BLaER1 treated with 17β-estradiol and CSF1 and Interleukin-3, amounts not matched to agents 10 nM and 100 nM (cell line): ENCODE results near the gene AMOTL2.

Experiments used
- H3K27ac ChIP-seq, 11 experiments: shearing (Covaris generic); formaldehyde crosslinking; 2 replicates each; pipeline ENCODE4 v1.8.1; 2022
- H3K27me3 ChIP-seq, 11 experiments: shearing (Covaris generic); formaldehyde crosslinking; 2 replicates each; pipeline ENCODE4 v1.8.1; 2022
- H3K36me3 ChIP-seq, 11 experiments: shearing (Covaris generic); formaldehyde crosslinking; 2 replicates each; pipeline ENCODE4 v1.8.1; 2022
- H3K4me1 ChIP-seq, 10 experiments: shearing (Covaris generic); formaldehyde crosslinking; 2 replicates each; pipeline ENCODE4 v1.8.1; 2022
- H3K4me2 ChIP-seq, 11 experiments: shearing (Covaris generic); formaldehyde crosslinking; 2 replicates each; pipeline ENCODE4 v1.8.1; 2022
- H3K4me3 ChIP-seq, 10 experiments: shearing (Covaris generic); formaldehyde crosslinking; 2 replicates each; pipeline ENCODE4 v1.8.1; 2022
- H3K9ac ChIP-seq, 11 experiments: shearing (Covaris generic); formaldehyde crosslinking; 2 replicates each; pipeline ENCODE4 v1.8.1; 2022
- H3K9me3 ChIP-seq, 11 experiments: shearing (Covaris generic); formaldehyde crosslinking; replicated peaks in 1 of 11; 2 replicates each; pipeline ENCODE4 v1.8.1; 2022
- H4K20me1 ChIP-seq, 11 experiments: shearing (Covaris generic); formaldehyde crosslinking; 2 replicates each; pipeline ENCODE4 v1.8.1; 2022
- Cebpa-rat ChIP-seq, 11 experiments: shearing (Covaris generic); IDR thresholded peaks; 2 replicates each; pipeline ENCODE4 v1.8.1; 2022

The AMOTL2 gene

DNA sequence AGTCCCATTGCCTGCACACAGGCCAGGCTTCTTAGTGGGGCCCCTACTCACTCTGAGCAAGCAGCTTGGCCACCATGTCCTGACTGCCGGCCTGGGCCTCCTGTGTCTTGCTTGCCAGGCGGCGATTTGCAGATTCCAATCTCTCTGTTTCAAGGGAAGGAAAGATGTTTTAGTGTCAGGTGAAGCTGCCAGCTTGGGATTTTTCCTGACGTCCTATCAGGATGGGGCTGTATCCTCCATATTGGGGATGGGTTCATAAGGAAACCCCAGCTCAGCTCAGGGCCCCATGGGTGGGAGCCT, 8.5 kb downstream of the AMOTL2 start:
- peaks cover 0 to 34% (median 4%) of the 10 kb centered on the region in 11 experiments; a peak in 9 of 22 replicates for H3K27me3 ChIP-seq
- H4K20me1 ChIP-seq = peaks cover 0 to 27% (median 0%) of the 10 kb centered on the region in 11 experiments; a peak in 7 of 22 replicates
- peak overlapping the region in 7 of 11 experiments; percentile 96 to 98 (median 98); a peak in 11 of 22 replicates for H3K4me2 ChIP-seq
- no peak for TF ChIP-seq Cebpa-rat (IDR thresholded peaks at IDR 0.05)
- H3K4me1 ChIP-seq = peaks cover 18 to 56% (median 38%) of the 10 kb centered on the region in 10 experiments
- no peak overlapping the region for H3K4me3 ChIP-seq
- H3K27ac ChIP-seq = no peak overlapping the region
- H3K9me3 ChIP-seq = no peaks in the 10 kb centered on the region
- H3K9ac ChIP-seq = no peak overlapping the region
- H3K36me3 ChIP-seq = no peaks in the 10 kb centered on the region; a peak in 2 of 22 replicates

DNA sequence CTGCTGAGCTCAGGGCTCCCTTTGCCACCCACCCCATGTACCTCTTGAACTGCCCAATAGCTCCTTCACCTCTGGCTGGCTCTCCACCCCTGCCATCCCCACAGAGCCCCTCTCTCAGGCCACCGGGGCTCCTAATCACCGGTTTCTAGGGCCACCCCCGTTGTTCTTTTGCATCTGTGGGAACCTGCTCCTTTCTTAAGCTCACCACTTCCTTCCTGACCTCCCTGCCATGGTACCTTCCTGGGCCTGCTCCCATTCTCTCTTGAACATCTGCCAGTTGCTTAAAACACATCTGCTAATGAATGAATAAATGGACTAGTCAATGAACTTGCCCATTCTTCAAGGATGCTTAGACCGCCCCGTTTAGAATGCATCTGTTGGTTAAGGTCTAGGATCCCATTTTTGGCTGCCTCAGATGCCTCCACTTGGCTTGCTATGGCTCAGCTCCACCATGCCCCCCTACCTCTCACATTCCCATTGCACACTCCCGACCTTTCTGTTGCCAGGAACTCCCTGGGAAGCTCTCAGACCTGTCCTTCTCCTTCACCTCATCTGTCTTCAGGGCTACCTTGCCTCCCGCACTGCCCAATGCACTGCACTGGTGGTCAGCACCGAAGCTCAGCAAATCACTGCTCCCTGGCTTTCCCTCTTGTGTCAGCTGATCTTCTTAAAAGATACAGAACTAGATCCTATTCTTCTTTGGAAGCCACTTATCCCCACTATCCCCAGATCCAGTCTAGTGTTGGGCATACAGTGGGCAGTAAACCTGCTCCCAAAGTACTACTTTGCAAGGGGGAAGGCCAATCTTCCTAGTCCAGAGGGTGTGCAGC, 9.1 kb downstream of the AMOTL2 start:
- Histone ChIP-seq H3K36me3 (no peaks in the 10 kb centered on the region; a peak in 2 of 22 replicates), H3K27me3 (peaks cover 0 to 28% (median 4%) of the 10 kb centered on the region in 11 experiments; a peak in 8 of 22 replicates), H3K4me2 (peak overlapping the region; percentile 95 to 99 (median 98)), H3K4me3 (peak overlapping the region in 1 of 10 experiments; percentile 53; a peak in 2 of 20 replicates), H3K27ac (no peak overlapping the region), H3K4me1 (peaks cover 16 to 50% (median 32%) of the 10 kb centered on the region in 10 experiments), H3K9me3 (no peaks in the 10 kb centered on the region), H3K9ac (no peak overlapping the region; a peak in 1 of 22 replicates), H4K20me1 (peaks cover 0 to 27% (median 0%) of the 10 kb centered on the region in 11 experiments; a peak in 5 of 22 replicates)
- TF ChIP-seq Cebpa-rat (IDR thresholded peaks at IDR 0.05) = no peak

DNA sequence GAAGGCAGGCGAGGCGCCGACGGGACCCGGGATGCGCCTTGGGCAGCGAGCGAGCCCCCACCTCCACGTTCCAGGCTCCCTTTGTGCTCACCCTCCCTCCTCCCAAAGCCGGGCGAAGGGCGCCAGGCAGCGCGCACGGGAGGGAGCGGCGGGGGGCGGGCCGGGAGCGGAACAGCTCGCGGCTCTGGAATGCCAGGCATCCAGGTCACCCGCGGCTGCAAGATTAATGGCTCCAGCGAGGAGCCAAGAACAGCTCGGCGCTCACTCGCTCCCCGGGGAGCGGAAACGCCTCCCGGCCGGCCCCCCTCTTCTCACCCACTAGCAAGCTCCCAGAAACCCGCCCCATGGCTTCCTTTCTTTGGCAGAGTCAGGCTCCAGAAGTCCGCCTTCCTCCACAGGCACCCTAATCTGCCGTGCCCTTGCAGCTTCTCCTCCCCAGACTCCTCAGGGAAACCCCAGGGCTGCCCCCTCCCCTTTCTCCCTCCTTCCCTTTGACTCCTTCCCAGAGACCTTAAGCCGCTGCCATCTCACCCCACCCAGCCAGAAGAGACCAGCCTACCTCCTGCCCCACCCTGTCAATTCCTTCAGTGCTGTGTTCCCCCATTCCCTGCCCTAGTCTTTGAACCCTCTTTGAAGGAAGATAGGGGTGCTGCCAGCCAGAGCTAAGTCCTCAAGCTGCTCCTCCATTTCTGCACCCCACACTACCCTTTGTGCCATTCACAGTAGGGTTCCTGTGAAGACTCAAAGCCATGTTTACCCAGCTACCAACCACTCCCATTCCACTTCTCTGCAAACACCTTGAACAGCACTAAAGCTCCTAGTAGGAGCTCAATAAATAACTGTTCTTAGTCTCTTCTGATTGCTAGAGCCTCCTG, 9.9 kb downstream of the AMOTL2 start:
- H3K9ac ChIP-seq = peak overlapping the region; percentile 34 to 69 (median 57); a peak in 19 of 22 replicates
- no peak for TF ChIP-seq Cebpa-rat (IDR thresholded peaks at IDR 0.05)
- H4K20me1 ChIP-seq = peaks cover 0 to 27% (median 0%) of the 10 kb centered on the region in 11 experiments; a peak in 4 of 22 replicates
- peaks cover 16 to 42% (median 28%) of the 10 kb centered on the region in 10 experiments for H3K4me1 ChIP-seq
- H3K27ac ChIP-seq = peak overlapping the region in 1 of 11 experiments; percentile 20; a peak in 2 of 22 replicates
- H3K4me2 ChIP-seq = peak overlapping the region; percentile 95 to 99 (median 98)
- H3K36me3 ChIP-seq = no peaks in the 10 kb centered on the region; a peak in 3 of 22 replicates
- H3K9me3 ChIP-seq = no peaks in the 10 kb centered on the region
- H3K27me3 ChIP-seq = peaks cover 0 to 21% (median 4%) of the 10 kb centered on the region in 11 experiments; a peak in 8 of 22 replicates
- H3K4me3 ChIP-seq = peak overlapping the region; percentile 48 to 70 (median 58)

DNA sequence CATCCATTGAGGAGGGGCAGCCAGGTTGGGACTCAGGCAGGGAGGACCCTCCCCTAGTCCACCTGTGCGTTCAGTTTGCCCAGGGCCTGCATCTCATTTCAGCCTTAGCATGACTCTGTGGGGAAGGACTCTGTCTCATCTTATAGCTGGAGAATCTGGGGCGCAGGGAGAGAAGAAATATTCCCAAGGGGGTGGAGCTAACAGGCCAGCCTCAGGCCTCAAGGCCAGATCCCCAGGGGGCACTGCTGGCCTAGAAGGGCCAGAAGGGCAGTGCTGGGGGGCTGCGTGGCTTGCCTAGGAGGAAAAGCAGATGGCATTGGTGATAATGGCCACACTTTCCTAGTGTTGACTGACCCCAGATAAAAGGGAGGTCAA, 10.9 kb downstream of the AMOTL2 start:
- H3K4me2 ChIP-seq = peak overlapping the region; percentile 95 to 99 (median 98)
- peaks cover 0 to 20% (median 4%) of the 10 kb centered on the region in 11 experiments; a peak in 8 of 22 replicates for H3K27me3 ChIP-seq
- H3K4me1 ChIP-seq = peaks cover 16 to 33% (median 28%) of the 10 kb centered on the region in 10 experiments
- peak overlapping the region in 8 of 11 experiments; percentile 46 to 69 (median 62); a peak in 8 of 22 replicates for H3K9ac ChIP-seq
- H4K20me1 ChIP-seq = peaks cover 0 to 27% (median 0%) of the 10 kb centered on the region in 11 experiments; a peak in 4 of 22 replicates
- no peaks in the 10 kb centered on the region for H3K9me3 ChIP-seq
- no peaks in the 10 kb centered on the region; a peak in 3 of 22 replicates for H3K36me3 ChIP-seq
- no peak for TF ChIP-seq Cebpa-rat (IDR thresholded peaks at IDR 0.05)
- H3K27ac ChIP-seq = no peak overlapping the region; a peak in 1 of 22 replicates
- H3K4me3 ChIP-seq = peak overlapping the region in 9 of 10 experiments; percentile 50 to 70 (median 58); a peak in 14 of 20 replicates

DNA sequence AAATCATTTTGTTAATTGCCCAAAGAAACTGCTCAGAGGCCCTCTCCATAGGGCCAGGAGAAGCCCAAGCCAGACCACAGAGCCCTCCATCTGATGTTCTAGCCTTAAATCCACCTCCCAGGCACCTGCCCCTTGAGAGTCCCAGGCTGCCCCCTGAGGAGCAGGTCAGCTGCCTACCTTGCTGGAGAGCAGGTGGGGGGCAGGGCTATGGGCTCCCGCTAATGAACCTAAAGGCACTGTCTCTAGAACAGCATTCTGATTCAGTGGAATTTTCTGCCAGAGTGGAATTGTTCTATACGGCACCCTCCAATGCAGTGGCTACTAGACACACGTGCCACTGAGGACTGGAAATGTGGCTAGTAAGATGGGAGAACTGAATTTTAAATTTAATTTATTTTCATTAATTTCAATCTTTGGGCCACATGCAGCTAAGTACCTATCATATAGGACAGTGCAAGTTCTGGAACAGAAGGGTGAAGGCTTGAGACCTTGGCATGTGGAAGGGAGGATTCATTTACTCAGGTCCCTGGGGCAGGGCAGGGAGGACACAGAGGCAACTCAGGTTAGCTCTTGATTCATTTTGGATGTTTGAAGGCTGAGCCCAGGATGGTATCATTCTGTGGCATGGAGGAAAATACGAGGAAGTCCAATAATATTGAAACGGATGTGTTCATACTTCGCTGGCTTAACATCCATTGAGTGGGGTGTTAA, 11.4 kb downstream of the AMOTL2 start:
- Histone ChIP-seq H4K20me1 (peaks cover 0 to 27% (median 0%) of the 10 kb centered on the region in 11 experiments; a peak in 4 of 22 replicates), H3K36me3 (no peaks in the 10 kb centered on the region; a peak in 3 of 22 replicates), H3K4me2 (peak overlapping the region; percentile 95 to 99 (median 98); a peak in 19 of 22 replicates), H3K4me1 (peaks cover 16 to 36% (median 28%) of the 10 kb centered on the region in 10 experiments), H3K9me3 (no peaks in the 10 kb centered on the region), H3K27me3 (peaks cover 0 to 20% (median 4%) of the 10 kb centered on the region in 11 experiments; a peak in 8 of 22 replicates), H3K4me3 (no peak overlapping the region; a peak in 1 of 20 replicates), H3K9ac (no peak overlapping the region), H3K27ac (no peak overlapping the region)
- TF ChIP-seq Cebpa-rat (IDR thresholded peaks at IDR 0.05) = no peak

DNA sequence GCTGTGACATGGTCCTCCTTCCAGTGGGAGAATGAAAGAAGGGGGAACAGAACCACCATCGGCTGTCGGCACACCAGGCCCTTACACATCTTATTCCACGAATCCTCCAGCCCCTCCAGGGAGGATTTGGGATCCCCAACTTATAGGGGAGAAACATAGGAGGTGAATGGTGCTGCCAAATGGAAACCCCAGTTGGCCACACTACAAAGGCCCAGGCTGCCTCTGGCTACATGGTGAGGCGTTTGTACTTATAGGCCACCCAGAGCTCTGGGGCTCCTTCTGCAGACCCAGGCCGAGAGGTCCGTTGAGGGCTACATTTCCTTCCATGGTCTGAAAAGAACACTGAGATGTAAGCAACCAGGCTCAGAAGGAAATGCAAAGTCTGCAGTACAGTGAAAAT, 12.0 kb downstream of the AMOTL2 start:
- TF ChIP-seq Cebpa-rat (IDR thresholded peaks at IDR 0.05) = no peak
- Histone ChIP-seq H3K4me2 (no peak overlapping the region), H3K4me3 (no peak overlapping the region), H3K27ac (no peak overlapping the region), H3K9ac (no peak overlapping the region), H4K20me1 (peaks cover 0 to 22% (median 0%) of the 10 kb centered on the region in 11 experiments; a peak in 4 of 22 replicates), H3K36me3 (no peaks in the 10 kb centered on the region; a peak in 3 of 22 replicates), H3K9me3 (no peaks in the 10 kb centered on the region), H3K27me3 (peaks cover 0 to 20% (median 4%) of the 10 kb centered on the region in 11 experiments; a peak in 8 of 22 replicates), H3K4me1 (peaks cover 16 to 41% (median 28%) of the 10 kb centered on the region in 10 experiments)

DNA sequence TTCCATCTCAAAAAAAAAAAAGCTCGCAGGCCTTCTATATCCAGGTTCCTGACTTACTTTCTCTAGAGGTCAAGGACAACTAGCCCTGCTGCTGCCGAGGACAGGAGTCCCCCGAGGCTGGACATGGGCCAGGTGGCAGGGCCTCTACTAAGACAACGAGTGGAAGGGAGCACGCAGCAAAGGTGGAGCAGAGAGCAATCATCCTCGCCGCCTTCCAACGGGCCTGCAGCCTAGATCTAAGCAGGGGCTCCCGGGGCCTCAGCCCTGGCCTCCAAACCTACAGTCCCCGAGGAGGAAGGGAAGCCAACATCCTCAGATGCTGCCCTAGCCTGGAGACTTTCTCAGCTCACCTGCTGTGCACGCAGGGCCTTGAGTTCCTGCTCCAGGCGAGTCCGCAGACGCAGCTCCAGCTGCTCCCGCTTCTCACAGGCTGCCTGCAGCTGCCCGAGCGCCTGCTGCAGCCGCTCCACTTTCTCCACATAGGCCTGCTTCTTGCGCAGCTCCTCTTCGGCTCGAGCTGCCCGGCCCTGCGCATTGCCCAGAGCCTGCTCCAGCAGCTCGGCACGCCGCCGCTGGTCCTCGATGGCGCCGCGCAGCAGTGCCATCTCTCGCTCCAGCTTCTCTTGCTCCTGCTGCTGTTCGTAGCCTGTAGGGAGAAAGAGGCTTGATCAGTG, 12.9 kb downstream of the AMOTL2 start:
- Histone ChIP-seq H3K36me3 (no peaks in the 10 kb centered on the region; a peak in 3 of 22 replicates), H3K27ac (no peak overlapping the region), H3K4me1 (peaks cover 16 to 41% (median 28%) of the 10 kb centered on the region in 10 experiments), H3K4me2 (no peak overlapping the region), H3K4me3 (no peak overlapping the region), H4K20me1 (peaks cover 0 to 16% (median 0%) of the 10 kb centered on the region in 11 experiments; a peak in 3 of 22 replicates), H3K9ac (no peak overlapping the region), H3K9me3 (no peaks in the 10 kb centered on the region), H3K27me3 (peaks cover 0 to 20% (median 4%) of the 10 kb centered on the region in 11 experiments; a peak in 8 of 22 replicates)
- no peak for TF ChIP-seq Cebpa-rat (IDR thresholded peaks at IDR 0.05)
